IPS-NIHi7 (cell line): ENCODE results near the gene CDH3.

Source experiments
- DNase-seq: peaks from one replicate; pipeline ENCODE4 v3.0.0; 2012; ENCODE audit warnings: mixed read lengths; ENCODE audit errors: extremely low spot score

CDH3 gene

GRCh38 chr16:68651136-68651535 lies 6.0 kb downstream of the CDH3 start:
- DNase-seq, result no peak

GRCh38 chr16:68652659-68653058 lies 7.5 kb downstream of the CDH3 start:
- DNase-seq, result no peak

GRCh38 chr16:68655806-68656205 lies 10.7 kb downstream of the CDH3 start:
- no peak for DNase-seq

- peak; percentile 43 for DNase-seq
Measured at GRCh38 chr16:68656751-68657150, 11.6 kb downstream of the CDH3 start.

- no peak for DNase-seq
Measured at GRCh38 chr16:68658341-68658973, 13.3 kb downstream of the CDH3 start.

- no peak for DNase-seq
Measured at GRCh38 chr16:68658974-68659360, 13.9 kb downstream of the CDH3 start.

GRCh38 chr16:68659412-68660358 lies 14.6 kb downstream of the CDH3 start:
- no peak for DNase-seq

- no peak for DNase-seq
Measured at GRCh38 chr16:68660359-68660795, 15.3 kb downstream of the CDH3 start.

GRCh38 chr16:68662035-68662434 lies 16.9 kb downstream of the CDH3 start:
- DNase-seq, result no peak

- DNase-seq, result no peak
Measured at GRCh38 chr16:68664297-68664696, 19.2 kb downstream of the CDH3 start.

- no peak for DNase-seq
Measured at GRCh38 chr16:68665501-68665900, 20.4 kb downstream of the CDH3 start.

- no peak for DNase-seq
Measured at GRCh38 chr16:68668266-68668665, 23.2 kb downstream of the CDH3 start.

GRCh38 chr16:68676113-68676860 lies 31.2 kb downstream of the CDH3 start:
- DNase-seq, result no peak

GRCh38 chr16:68681038-68681437 lies 35.9 kb downstream of the CDH3 start:
- no peak for DNase-seq

- DNase-seq, result no peak
Measured at GRCh38 chr16:68685685-68686478, 40.8 kb downstream of the CDH3 start.

- DNase-seq, result no peak
Measured at GRCh38 chr16:68686905-68687304, 41.8 kb downstream of the CDH3 start.

- no peak for DNase-seq
Measured at GRCh38 chr16:68689921-68690320, 44.8 kb downstream of the CDH3 start.

GRCh38 chr16:68695575-68695974 lies 50.5 kb downstream of the CDH3 start:
- no peak for DNase-seq

GRCh38 chr16:68696514-68696913 lies 51.4 kb downstream of the CDH3 start:
- no peak for DNase-seq

GRCh38 chr16:68698091-68698490 lies 53.0 kb downstream of the CDH3 start:
- no peak for DNase-seq

GRCh38 chr16:68700120-68700519 lies 55.0 kb downstream of the CDH3 start:
- no peak for DNase-seq

- DNase-seq, result no peak
Measured at GRCh38 chr16:68700831-68701230, 55.7 kb downstream of the CDH3 start.
